HG03196 (cell line): ENCODE results near the gene EEFSEC.

Experiments
- ATAC-seq: cut with Tn5 transposase; IDR thresholded peaks from one replicate; pipeline ENCODE4 v1.9.1; 2021; ENCODE audit not compliant: unreplicated experiment

Gene EEFSEC

GRCh38 chr3:128153156-128154041, at the start of gene EEFSEC:
Gene EEFSEC, plus strand, starts transcription at chr3:128153481. Its CDS starts 27 bp downstream, at chr3:128153508.
- peak; percentile 84 for ATAC-seq

- ATAC-seq: no peak
These were observed 45.4 kb upstream of the EEFSEC start for GRCh38 chr3:128107834-128108233.

- no peak for ATAC-seq
These were observed 42.1 kb upstream of the EEFSEC start for GRCh38 chr3:128111147-128111546.

GRCh38 chr3:128112357-128112968, 40.8 kb upstream of the EEFSEC start:
- ATAC-seq: no peak

- ATAC-seq: no peak
These were observed 39.2 kb upstream of the EEFSEC start for GRCh38 chr3:128113817-128114794.

- ATAC-seq: no peak
These were observed 31.3 kb upstream of the EEFSEC start for GRCh38 chr3:128122013-128122412.

GRCh38 chr3:128123156-128123537, 30.1 kb upstream of the EEFSEC start:
- peak; percentile 3 for ATAC-seq

- ATAC-seq: peak; percentile 96
These were observed 29.5 kb upstream of the EEFSEC start, which contains the start of gene RUVBL1 for GRCh38 chr3:128123538-128124368. Gene RUVBL1, minus strand, starts transcription at chr3:128123812. Its CDS starts 88 bp downstream, at chr3:128123724.

- ATAC-seq: no peak
These were observed 26.0 kb upstream of the EEFSEC start for GRCh38 chr3:128127236-128127635.

- no peak for ATAC-seq
These were observed 25.0 kb upstream of the EEFSEC start for GRCh38 chr3:128128251-128128650.

GRCh38 chr3:128131897-128132646, 21.2 kb upstream of the EEFSEC start:
- no peak for ATAC-seq

- ATAC-seq: no peak
These were observed 19.9 kb upstream of the EEFSEC start for GRCh38 chr3:128133273-128133883.

GRCh38 chr3:128143496-128143895, 9.8 kb upstream of the EEFSEC start:
- ATAC-seq: no peak

- ATAC-seq: no peak
These were observed 8.6 kb upstream of the EEFSEC start for GRCh38 chr3:128144512-128145187.

- no peak for ATAC-seq
These were observed 8.0 kb upstream of the EEFSEC start for GRCh38 chr3:128145279-128145678.

GRCh38 chr3:128146201-128146600, 7.1 kb upstream of the EEFSEC start:
- no peak for ATAC-seq

- no peak for ATAC-seq
These were observed 3.6 kb upstream of the EEFSEC start for GRCh38 chr3:128149650-128150049.

- no peak for ATAC-seq
These were observed 1.5 kb upstream of the EEFSEC start for GRCh38 chr3:128151758-128152274.
